GM19463 (cell line): ENCODE measurements around the gene ANKDD1A.

Experiments
- ATAC-seq: cut with Tn5 transposase; IDR thresholded peaks from one replicate; pipeline ENCODE4 v1.9.1; 2021; ENCODE audit warnings: mild to moderate bottlenecking, moderate library complexity; ENCODE audit not compliant: unreplicated experiment

ANKDD1A gene

DNA sequence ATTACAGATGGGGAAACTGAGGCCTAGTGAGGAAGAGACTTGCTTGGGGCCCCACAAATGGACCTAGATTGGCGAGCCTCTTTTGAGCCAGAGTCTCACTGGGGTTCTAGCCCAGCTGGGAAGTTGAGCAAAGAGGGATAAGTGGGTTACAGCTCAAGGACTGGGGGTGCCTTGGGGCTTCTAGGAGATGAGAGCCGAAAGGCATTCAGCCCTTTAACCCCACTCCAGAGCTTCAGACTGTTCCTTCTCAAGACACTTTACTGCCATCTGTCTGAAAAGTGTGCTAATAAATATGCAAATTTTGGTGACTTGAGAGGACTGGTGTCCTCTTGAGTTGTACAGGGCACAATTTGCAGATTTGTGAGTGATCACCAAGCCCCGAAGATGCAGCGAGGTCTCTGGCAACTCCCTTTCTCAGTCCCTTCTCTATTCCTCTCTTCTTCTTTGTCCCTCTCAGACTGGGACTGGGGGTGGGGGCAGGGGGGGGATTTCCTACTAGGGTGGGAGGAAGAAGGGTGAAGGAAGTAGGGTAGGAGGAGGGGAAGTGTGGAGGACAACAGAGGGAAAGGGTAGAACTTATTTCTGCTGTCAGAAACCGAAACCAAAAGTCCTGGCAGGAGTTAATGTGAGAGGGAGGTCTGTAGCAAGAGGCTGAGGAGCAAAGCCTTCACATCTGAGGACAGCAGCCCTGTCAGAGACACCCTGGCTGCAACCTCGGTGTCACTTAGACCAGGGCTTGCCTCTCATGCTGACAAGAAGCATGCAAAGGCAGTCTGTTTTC, 16.2 kb upstream of the ANKDD1A start:
- ATAC-seq, result peak; percentile 18

DNA sequence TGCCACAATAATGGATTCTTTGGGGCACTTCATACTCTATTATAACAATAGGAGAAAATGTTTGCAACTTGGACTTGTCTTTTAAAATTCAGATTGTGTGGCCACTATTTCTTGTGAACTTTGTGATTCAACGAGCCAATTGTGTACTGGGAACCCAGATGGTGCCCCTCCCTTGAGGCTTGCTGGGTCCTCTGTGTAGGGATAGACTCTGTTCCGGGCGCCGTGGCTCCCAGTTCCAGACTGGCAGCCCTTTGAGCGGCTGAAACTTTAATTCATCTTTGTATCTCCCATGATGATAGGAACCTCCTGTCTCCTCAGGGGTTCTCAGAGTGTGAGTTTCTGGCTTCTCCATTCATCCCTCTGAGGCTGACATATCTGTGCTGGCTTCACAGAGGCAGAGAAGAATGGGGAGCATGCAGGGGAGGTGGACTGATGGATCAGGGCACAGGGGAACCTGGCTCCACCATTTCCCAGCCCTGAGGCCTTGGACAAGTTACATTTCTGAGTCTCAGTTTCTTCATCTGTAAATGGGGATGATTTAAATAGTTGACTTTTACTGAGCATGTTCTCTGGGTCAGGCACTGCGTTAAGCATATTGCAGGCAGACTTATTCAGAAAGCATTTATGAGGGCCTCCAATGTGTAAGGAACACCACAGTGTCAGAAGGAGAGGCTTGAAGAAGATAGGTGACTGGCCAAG, 15.2 kb upstream of the ANKDD1A start:
- ATAC-seq, result no peak

GRCh38 chr15:64897345-64897985, 14.2 kb upstream of the ANKDD1A start:
- ATAC-seq, result no peak

DNA sequence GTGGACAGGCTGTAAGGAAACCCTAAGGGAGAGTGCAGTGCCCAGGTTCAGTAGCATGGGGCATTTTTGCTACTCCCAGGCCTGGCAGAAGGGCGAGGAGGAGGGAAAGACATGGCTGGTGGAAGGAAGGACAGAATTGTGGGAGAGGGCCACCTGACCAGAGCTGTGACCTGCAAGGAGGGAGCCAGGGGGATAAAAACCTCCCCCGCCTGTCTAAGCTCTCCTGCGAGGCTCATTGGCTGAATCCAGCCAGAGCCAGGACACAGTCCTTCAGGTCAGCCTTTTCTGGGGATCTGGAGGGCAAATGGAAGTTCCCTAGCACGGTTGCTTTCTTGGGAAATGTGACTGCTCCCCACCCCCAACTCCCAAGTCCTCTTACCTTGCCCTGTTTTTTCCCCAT, 13.3 kb upstream of the ANKDD1A start:
- no peak for ATAC-seq

DNA sequence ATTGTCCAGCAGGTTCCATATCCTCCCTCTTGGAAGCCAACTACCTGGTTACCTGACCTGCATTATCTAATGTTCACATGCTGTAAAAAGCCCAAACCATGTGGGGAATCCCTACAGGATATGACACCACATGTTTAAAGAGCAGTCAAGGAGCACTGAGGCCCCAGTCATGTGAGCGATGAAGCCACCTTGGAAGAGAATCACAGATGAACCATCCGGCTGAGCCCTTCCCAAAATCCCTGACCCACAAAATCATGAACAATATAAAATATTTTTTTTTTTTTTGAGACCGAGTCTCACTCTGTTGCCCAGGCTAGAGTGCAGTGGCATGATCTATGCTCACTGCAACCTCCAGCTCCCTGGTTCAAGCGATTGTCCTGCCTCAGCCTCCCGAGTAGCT, 10.6 kb upstream of the ANKDD1A start:
- no peak for ATAC-seq

- ATAC-seq, result no peak
These were observed 9.8 kb upstream of the ANKDD1A start for GRCh38 chr15:64901914-64902313.

- no peak for ATAC-seq
These were observed 8.8 kb upstream of the ANKDD1A start for GRCh38 chr15:64902863-64903262.

DNA sequence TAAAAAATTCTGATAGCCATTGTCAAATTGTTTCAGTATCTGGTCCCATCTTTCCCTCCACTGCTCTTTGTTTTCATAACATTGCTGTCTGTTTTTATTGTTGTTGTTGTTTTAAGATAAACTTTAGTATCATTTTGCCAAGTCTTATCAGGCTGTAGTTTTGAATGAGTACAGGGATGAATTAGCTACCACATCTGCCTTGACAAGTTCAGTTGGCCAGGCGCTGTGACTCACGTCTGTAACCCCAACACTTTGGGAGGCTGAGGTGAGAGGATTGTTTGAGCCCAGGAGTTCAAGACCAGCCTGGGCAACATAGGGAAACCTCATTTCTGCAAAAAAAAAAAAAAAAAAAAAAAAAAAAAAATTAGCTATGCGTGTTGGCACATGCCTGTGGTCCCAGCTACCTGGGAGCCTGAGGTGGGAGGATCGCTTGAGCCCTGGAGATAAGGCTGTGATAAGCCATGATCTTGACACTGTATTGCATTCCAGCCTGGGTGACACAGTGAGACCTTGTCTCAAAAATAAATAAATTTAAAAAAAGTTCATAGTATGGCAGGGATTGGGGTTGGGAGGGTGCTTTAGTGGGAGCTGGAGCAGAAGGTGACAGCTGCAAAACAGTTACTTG, 8.3 kb upstream of the ANKDD1A start:
- ATAC-seq, result no peak

DNA sequence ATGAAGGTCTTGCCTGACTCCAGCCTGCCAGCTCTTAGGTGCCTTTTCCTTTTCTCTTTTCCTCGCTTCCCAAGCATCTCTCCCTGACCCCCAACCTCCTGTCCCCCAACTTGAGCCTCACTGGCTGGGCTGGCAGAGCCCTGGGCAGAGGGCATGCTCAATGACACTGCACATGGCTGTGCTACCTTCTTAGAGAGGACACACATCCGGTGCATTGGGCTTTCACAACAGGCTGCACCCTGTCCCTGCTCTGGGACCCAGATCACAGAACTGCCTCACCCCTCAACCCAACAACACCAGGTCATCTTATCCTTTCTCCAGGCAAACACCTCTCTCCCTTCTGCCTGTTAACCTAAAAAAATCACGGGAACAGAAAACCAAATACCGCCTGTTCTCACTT, 7.5 kb upstream of the ANKDD1A start:
- ATAC-seq, result no peak

- peak; percentile 57 for ATAC-seq
These were observed 6.4 kb upstream of the ANKDD1A start for GRCh38 chr15:64905119-64905831.

- ATAC-seq, result no peak
These were observed 5.8 kb upstream of the ANKDD1A start for GRCh38 chr15:64905941-64906340.

DNA sequence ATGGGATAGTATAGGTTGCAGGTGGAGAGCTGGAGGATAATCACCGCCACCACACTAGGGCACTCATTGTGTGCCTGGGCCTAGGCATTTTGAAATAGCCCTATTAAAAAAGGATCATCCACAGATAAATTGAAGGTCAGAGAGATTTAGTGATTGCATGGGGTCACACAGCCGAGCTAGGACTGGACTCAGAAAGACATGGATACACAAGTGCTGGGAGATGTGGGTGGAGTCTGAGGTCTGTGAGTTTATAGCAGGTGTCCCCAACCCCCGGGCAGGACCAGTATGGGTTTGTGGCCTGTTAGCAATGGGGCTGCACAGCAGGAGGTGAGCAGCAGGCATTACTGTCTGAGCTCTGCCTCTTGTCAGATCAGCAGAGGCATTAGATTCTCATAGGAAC, 5.3 kb upstream of the ANKDD1A start:
- ATAC-seq, result no peak

DNA sequence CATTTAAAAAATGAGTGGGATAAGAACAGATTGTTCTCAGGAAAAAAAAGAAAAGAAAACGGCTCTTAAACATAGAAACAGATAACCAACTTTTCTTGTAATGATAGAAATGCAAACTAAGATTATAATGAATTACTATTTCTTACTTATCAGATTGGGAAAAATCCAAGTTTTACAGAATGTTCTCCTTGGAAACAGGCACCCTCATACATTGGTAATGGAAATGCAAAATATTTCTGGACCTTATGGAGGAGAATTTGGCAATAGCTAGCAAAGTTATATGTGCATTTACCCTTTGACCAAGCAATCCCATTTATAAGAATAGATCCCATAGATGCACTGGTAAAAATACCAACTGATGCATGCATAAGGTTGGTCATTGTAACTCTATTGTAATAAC, 3.7 kb upstream of the ANKDD1A start:
- no peak for ATAC-seq

DNA sequence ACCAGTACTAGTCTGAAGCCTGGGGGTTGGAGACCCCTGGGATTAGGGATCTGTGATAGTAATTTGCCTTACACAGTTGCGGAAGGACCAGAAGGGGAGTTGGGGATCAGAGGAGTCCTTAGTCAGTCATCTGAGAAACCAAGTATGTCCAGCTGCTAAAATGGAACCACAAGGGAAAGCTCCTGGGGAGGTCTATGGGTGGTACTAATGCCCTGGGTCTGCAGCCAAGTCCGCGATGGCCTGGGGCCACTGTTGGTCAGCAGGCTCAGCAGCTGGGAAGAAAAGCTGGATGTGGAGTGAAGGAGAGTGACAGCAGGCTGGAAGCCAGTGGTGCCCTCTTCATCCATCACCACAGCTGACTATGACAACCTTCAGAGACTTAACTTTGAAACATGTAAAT, 2.2 kb upstream of the ANKDD1A start:
- ATAC-seq, result no peak

DNA sequence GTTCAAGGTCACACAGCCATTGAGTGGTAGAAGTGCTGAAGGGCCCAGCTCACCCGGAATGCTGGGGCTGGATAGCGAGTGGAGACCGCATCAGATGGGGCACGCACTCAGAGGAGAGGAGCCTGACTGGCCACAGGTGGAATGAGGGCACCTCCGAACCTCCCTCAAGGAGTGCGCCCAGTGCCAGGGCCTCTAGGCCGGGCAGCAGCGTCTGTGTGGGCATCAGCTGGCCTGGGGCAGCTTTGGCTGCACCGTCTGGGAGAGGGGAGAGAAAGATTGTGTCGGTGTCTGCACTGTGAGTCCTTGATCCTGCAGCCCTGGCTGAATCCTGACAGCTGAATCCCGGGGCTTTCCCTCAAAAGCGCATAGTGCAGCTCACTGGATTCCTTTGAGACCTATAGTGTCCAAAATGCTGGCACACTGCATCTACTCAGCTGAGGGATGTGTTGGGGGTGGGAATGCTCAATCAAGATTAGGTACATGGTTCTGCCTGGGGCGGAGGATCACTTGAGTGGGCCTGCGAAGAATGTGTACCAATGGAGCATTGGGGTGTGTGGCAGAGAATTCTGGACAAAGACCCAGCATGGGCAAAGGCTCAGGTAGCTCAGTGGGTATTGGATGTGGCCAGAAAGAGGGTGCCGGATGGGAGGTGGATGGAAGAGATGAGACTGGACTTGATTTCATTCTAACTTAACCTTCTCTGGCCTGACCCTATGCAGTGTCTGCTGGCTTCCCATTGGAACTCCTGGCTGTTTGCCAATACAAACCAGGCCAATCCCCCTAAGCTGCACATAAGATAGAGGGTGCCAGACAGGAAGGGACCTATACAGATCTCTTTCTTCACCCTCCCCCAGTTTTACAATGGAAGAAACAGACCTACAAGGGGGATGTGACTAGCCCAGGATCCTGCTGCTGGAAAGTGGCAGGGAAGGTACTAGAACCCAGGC, 950 bp downstream of the ANKDD1A start:
- no peak for ATAC-seq

DNA sequence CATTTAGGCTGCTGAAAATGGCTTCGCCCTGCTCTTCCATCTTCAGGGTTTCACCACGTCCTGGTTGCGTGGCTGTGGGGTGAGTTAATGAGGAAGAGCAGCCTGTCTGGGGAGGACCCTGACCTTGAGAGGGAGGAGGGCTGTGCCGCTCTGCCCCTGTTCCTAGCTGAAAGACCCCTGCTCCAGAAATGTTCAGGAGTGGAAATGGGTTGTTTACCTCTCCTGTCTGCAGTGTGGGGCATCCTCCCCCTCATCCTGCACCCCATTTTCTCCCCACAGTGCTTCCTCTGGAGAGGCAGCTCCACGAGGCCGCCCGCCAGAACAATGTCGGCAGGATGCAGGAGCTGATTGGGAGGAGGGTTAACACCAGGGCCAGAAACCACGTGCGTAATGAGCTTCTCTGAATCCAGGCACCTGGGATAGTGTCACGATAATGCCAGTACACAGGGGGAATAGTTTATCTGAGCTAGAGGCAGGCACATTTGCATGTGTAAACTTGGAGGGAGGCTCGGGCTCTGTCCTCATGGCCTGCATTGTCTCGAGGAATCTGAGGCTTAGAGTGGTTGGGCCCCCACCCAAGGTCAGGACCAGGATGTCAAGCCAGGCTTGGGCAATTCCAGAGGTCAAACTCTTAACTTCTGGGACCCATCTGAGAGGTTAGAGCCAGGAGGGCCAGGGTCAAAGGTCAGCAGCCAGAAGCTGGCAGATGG, 4.0 kb downstream of the ANKDD1A start:
- no peak for ATAC-seq

DNA sequence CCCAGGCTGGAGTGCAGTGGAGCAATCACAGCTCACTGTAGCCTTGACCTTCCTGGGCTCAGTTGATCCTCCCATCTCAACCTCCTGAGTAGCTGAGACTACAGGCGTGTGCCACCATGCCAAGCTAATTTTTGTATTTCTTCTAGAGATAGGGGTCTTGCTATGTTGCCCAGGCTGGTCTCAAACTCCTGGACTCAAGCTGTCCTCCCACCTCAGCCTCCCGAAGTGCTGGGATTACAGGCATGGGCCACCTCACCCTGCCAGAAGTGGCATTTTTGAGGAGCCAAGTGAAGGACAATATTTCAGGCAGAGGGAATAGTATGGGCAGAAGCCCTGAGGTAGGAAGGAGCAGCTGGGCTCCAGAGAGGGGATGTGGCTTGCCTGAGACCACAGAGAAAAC, 4.7 kb downstream of the ANKDD1A start:
- ATAC-seq, result no peak

DNA sequence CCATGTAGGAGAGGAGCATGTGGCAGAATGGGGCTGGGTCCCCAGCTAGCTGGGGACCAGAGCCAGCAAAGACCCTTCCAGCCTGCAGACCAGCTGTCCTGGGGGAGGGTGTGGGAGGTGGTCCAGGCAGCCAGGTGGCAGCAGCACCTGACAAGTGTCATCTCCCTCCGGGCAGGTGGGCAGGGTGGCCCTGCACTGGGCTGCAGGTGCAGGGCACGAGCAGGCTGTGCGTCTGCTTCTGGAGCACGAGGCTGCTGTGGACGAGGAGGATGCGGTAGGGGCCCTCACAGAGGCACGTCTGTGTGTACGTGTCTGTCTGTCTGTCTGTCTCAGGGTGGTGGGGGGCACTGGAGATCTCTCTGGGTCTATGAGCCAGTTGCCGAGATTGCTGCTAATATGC, 5.5 kb downstream of the ANKDD1A start:
- ATAC-seq, result no peak

- no peak for ATAC-seq
These were observed 8.0 kb downstream of the ANKDD1A start for GRCh38 chr15:64919721-64920120.
